Osteocyte (in vitro differentiated cells): Measurements from ENCODE around the gene CNIH4. TPM values are rescaled to one million over a fixed set of nuclear protein-coding genes. Genes with fewer than 3 reads are reported as not detected.

ENCODE experiments used
- DNase-seq: peaks from one replicate; pipeline ENCODE4 v3.0.0; 2021; ENCODE audit warnings: mixed read lengths; ENCODE audit not compliant: unreplicated experiment; ENCODE audit errors: extremely low spot score
- H3K27ac Mint-ChIP-seq: one replicate; pipeline ENCODE4 v1.8.0; 2021; ENCODE audit warnings: mild to moderate bottlenecking, mixed read lengths; ENCODE audit not compliant: unreplicated experiment
- H3K27me3 Mint-ChIP-seq: one replicate; pipeline ENCODE4 v1.8.0; 2021; ENCODE audit warnings: mixed read lengths; ENCODE audit not compliant: unreplicated experiment
- H3K36me3 Mint-ChIP-seq: one replicate; pipeline ENCODE4 v1.8.0; 2021; ENCODE audit warnings: mixed read lengths; ENCODE audit not compliant: unreplicated experiment
- H3K4me1 Mint-ChIP-seq: one replicate; pipeline ENCODE4 v1.8.0; 2021; ENCODE audit warnings: mixed read lengths; ENCODE audit not compliant: unreplicated experiment
- H3K4me3 Mint-ChIP-seq: one replicate; pipeline ENCODE4 v1.8.0; 2021; ENCODE audit warnings: mild to moderate bottlenecking, moderate library complexity, mixed read lengths; ENCODE audit not compliant: unreplicated experiment
- H3K9me3 Mint-ChIP-seq: one replicate; pipeline ENCODE4 v1.8.0; 2021; ENCODE audit warnings: mixed read lengths; ENCODE audit not compliant: unreplicated experiment
- total RNA-seq: library from RNA; stranded (reverse); gene quantifications from 2 replicates; pipeline ENCODE4 v1.2.1, GENCODE V29; 2021
- TF ChIP-seq, protein P1 (sequence below): fragments of 200-600 bp; sonication (generic); IDR thresholded peaks from 2 replicates; pipeline ENCODE4 v1.5.0; 2021; ENCODE audit warnings: antibody characterized with exemption, mild to moderate bottlenecking, moderate library complexity

The CNIH4 gene
- total RNA-seq, 1 donor from 2014 or later = 54.8 TPM

- TF ChIP-seq, protein P1, sequence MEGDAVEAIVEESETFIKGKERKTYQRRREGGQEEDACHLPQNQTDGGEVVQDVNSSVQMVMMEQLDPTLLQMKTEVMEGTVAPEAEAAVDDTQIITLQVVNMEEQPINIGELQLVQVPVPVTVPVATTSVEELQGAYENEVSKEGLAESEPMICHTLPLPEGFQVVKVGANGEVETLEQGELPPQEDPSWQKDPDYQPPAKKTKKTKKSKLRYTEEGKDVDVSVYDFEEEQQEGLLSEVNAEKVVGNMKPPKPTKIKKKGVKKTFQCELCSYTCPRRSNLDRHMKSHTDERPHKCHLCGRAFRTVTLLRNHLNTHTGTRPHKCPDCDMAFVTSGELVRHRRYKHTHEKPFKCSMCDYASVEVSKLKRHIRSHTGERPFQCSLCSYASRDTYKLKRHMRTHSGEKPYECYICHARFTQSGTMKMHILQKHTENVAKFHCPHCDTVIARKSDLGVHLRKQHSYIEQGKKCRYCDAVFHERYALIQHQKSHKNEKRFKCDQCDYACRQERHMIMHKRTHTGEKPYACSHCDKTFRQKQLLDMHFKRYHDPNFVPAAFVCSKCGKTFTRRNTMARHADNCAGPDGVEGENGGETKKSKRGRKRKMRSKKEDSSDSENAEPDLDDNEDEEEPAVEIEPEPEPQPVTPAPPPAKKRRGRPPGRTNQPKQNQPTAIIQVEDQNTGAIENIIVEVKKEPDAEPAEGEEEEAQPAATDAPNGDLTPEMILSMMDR = no peak
- Mint-ChIP-seq H3K27me3 (no peaks in the 10 kb centered on the region), H3K27ac (no peak overlapping the region), H3K4me1 (peaks cover 14% of the 10 kb centered on the region), H3K36me3 (peaks cover 70% of the 10 kb centered on the region), H3K4me3 (no peak overlapping the region), H3K9me3 (no peaks in the 10 kb centered on the region)
- no peak for DNase-seq
These were observed 33.8 kb downstream of the CNIH4 start for GRCh38 chr1:224390517-224390916.

GRCh38 chr1:224392411-224393249, 36.0 kb downstream of the CNIH4 start:
- Mint-ChIP-seq H3K9me3 (no peaks in the 10 kb centered on the region), H3K36me3 (peaks cover 80% of the 10 kb centered on the region)
- no peak for DNase-seq

DNA sequence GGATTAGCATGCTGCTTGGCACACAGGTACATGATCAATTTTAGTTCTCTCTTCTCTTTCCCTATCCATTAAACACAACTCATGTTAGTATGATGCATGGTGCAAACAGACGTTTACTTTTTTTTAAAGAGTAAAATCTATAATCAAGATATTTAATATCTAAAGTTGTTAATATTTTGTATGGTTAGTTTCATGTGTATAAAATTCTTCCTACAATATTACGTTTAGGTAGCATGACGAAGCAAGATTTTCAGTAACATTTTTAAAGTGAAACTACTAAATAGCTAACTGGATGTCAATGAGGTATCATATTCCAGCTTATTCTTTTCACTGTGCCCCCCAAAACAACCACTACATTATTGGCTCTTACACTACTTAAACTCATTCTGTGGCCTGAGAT, 36.6 kb downstream of the CNIH4 start:
- Mint-ChIP-seq H3K27ac (no peak overlapping the region), H3K36me3 (peaks cover 81% of the 10 kb centered on the region), H3K9me3 (no peaks in the 10 kb centered on the region), H3K27me3 (no peaks in the 10 kb centered on the region), H3K4me3 (no peak overlapping the region), H3K4me1 (peaks cover under 1% of the 10 kb centered on the region)
- TF ChIP-seq, protein P1 = no peak
- no peak for DNase-seq

More at GRCh38 chr1:224392411-224393249, 36.0 kb downstream of the CNIH4 start:
- no peak overlapping the region for H3K4me3 Mint-ChIP-seq
- peaks cover 5% of the 10 kb centered on the region for H3K4me1 Mint-ChIP-seq
- H3K27ac Mint-ChIP-seq = no peak overlapping the region
- H3K27me3 Mint-ChIP-seq = no peaks in the 10 kb centered on the region
- TF ChIP-seq, protein P1 = no peak

GRCh38 chr1:224399887-224400286, 43.2 kb downstream of the CNIH4 start:
- Mint-ChIP-seq H3K4me1 (no peaks in the 10 kb centered on the region), H3K4me3 (no peak overlapping the region), H3K27me3 (no peaks in the 10 kb centered on the region), H3K36me3 (peaks cover 56% of the 10 kb centered on the region), H3K9me3 (no peaks in the 10 kb centered on the region), H3K27ac (no peak overlapping the region)
- no peak for DNase-seq
- TF ChIP-seq, protein P1 = no peak

GRCh38 chr1:224402472-224403036, 45.9 kb downstream of the CNIH4 start:
- H3K36me3 Mint-ChIP-seq = peaks cover 53% of the 10 kb centered on the region
- no peak overlapping the region for H3K4me3 Mint-ChIP-seq
- TF ChIP-seq, protein P1 = no peak
- H3K27ac Mint-ChIP-seq = no peak overlapping the region
- no peak for DNase-seq
- H3K9me3 Mint-ChIP-seq = no peaks in the 10 kb centered on the region
- H3K27me3 Mint-ChIP-seq = no peaks in the 10 kb centered on the region
- peaks cover 8% of the 10 kb centered on the region for H3K4me1 Mint-ChIP-seq
